Endothelial cell of umbilical vein (primary cell): ENCODE data around the gene PIEZO2. TPM values are rescaled to one million over a fixed set of nuclear protein-coding genes. Genes with fewer than 3 reads are reported as not detected.

Experiments
- BruUV-seq: library from RNA; stranded (reverse); fragments of 400-500 nt; replicated peaks from 2 replicates; lab custom pipeline; 2021; lab: Mats Ljungman, UMichigan
- CTCF ChIA-PET: fragments of 300-600, 350-600 bp; sonication (Branson Sonifier 250); formaldehyde crosslinking; loops from one replicate; lab custom pipeline; 2021; ENCODE audit warnings: antibody characterized with exemption, inconsistent platforms; lab: Charles Lee
- POLR2A ChIA-PET: fragments of 300-600, 350-600 bp; sonication (Branson Sonifier 250); formaldehyde crosslinking; loops from one replicate; lab custom pipeline; 2021; ENCODE audit warnings: antibody characterized with exemption, inconsistent platforms; lab: Charles Lee
- DNase-seq: peaks from one replicate; pipeline ENCODE4 v3.0.0-alpha.2; 2011; ENCODE audit warnings: low read depth, low spot score
- FAIRE-seq: peaks from 2 replicates; lab custom pipeline; 2011; peaks lifted over from hg19 to GRCh38; lab: Jason Lieb, UNC
- H2AFZ ChIP-seq: 2 replicates; pipeline ENCODE4 v1.6.0; 2012; ENCODE audit warnings: low read depth, low read length, control low read depth, inconsistent platforms
- H3K27ac ChIP-seq: 2 replicates; pipeline ENCODE4 v1.5.1; 2011; ENCODE audit warnings: low read depth, mild to moderate bottlenecking, control low read depth, low read length, moderate library complexity; ENCODE audit not compliant: insufficient read depth
- H3K27me3 ChIP-seq, 2 experiments: 2 replicates each; pipeline versions ENCODE4 v1.6.0 to v1.6.1; 2011; ENCODE audit warnings: low read length in 2 of 2, mixed read lengths in 1 of 2; ENCODE audit not compliant: control insufficient read depth in 2 of 2, insufficient read depth in 2 of 2
- H3K36me3 ChIP-seq, 2 experiments: 2 replicates in 1 of 2; 3 replicates in 1 of 2; pipeline ENCODE4 v1.5.1; 2011; ENCODE audit warnings: low read length in 2 of 2, mild to moderate bottlenecking in 1 of 2, moderate library complexity in 1 of 2; ENCODE audit not compliant: control insufficient read depth in 2 of 2, insufficient read depth in 2 of 2; ENCODE audit errors: extremely low read depth in 1 of 2
- H3K4me1 ChIP-seq: 3 replicates; pipeline ENCODE4 v1.5.1; 2011; ENCODE audit warnings: mild to moderate bottlenecking, low read length; ENCODE audit not compliant: control insufficient read depth, insufficient read depth; ENCODE audit errors: extremely low read depth
- H3K4me2 ChIP-seq: 2 replicates; pipeline ENCODE4 v1.6.1; 2011; ENCODE audit warnings: low read length, control low read depth, mixed read lengths; ENCODE audit not compliant: insufficient read depth
- H3K4me3 ChIP-seq, 3 experiments: fragments of 200-600 bp in 1 of 3; sonication (generic), shearing (Covaris generic) in 1 of 3; replicated peaks in 1 of 3; 2 replicates each; pipeline ENCODE4 v1.5.1; 2011 to 2016; ENCODE audit warnings: control low read depth in 3 of 3, low read length in 3 of 3, mild to moderate bottlenecking in 2 of 3, inconsistent platforms in 1 of 3, low read depth in 1 of 3, moderate library complexity in 1 of 3; ENCODE audit not compliant: insufficient read depth in 1 of 3
- H3K79me2 ChIP-seq: 2 replicates; pipeline ENCODE4 v1.6.0; 2012; ENCODE audit warnings: low read length, inconsistent platforms; ENCODE audit not compliant: control insufficient read depth, insufficient read depth
- H3K9ac ChIP-seq: replicated peaks from 2 replicates; pipeline ENCODE3; 2011; ENCODE audit warnings: low read length, control low read depth; ENCODE audit not compliant: insufficient read depth; ENCODE audit errors: extremely low read depth
- H3K9me1 ChIP-seq: replicated peaks from 3 replicates; pipeline ENCODE4 v1.6.0; 2011; ENCODE audit warnings: mild to moderate bottlenecking, low read length; ENCODE audit not compliant: control insufficient read depth, insufficient read depth; ENCODE audit errors: extremely low read depth
- H3K9me3 ChIP-seq: replicated peaks from 2 replicates; pipeline ENCODE4 v1.5.1; 2012; ENCODE audit warnings: low read length, inconsistent platforms; ENCODE audit not compliant: control insufficient read depth, insufficient read depth
- H4K20me1 ChIP-seq: replicated peaks from 2 replicates; pipeline ENCODE3; 2011; ENCODE audit warnings: mild to moderate bottlenecking, low read length; ENCODE audit not compliant: control insufficient read depth, insufficient read depth; ENCODE audit errors: extremely low read depth
- EZH2 ChIP-seq: IDR thresholded peaks from 2 replicates; pipeline ENCODE4 v1.6.1; 2012; ENCODE audit warnings: borderline replicate concordance, low read depth, mild to moderate bottlenecking, moderate library complexity, low read length, inconsistent platforms; ENCODE audit not compliant: severe bottlenecking
- FOS ChIP-seq: IDR thresholded peaks from 2 replicates; pipeline ENCODE4 v1.6.1; 2011; ENCODE audit warnings: mild to moderate bottlenecking, low read length, moderate library complexity, borderline replicate concordance; ENCODE audit not compliant: insufficient read depth
- GATA2 ChIP-seq: IDR thresholded peaks from 2 replicates; pipeline ENCODE4 v1.7.0; 2011; ENCODE audit warnings: low read depth, mild to moderate bottlenecking, moderate library complexity, mixed read lengths, low read length; ENCODE audit not compliant: insufficient read length, insufficient read depth
- JUN ChIP-seq: IDR thresholded peaks from 2 replicates; pipeline ENCODE4 v1.6.1; 2011; ENCODE audit warnings: borderline replicate concordance, low read depth; ENCODE audit not compliant: insufficient read length, insufficient read depth
- MYC ChIP-seq: IDR thresholded peaks from one replicate; pipeline ENCODE4 v1.6.1; 2011; ENCODE audit warnings: mild to moderate bottlenecking, low read depth, low read length
- POLR2A ChIP-seq: IDR thresholded peaks from 2 replicates; pipeline ENCODE4 v1.6.1; 2012; ENCODE audit warnings: low read depth, mild to moderate bottlenecking, control low read depth, low read length
- POLR2AphosphoS5 ChIP-seq: IDR thresholded peaks from 2 replicates; pipeline ENCODE4 v1.6.1; 2012; ENCODE audit warnings: low read depth, mild to moderate bottlenecking, control low read depth, low read length, moderate library complexity; ENCODE audit not compliant: insufficient read depth
- dilution Hi-C: fragments of 300-500 bp; cut with MboI; formaldehyde crosslinking; loops from one replicate; pipeline ENCODE4 v1.15.0; 2019; ENCODE audit warnings: low sequenced_read_pairs; ENCODE audit not compliant: extremely low pct_ligation_motif_present
- intact Hi-C: fragments of 100-400 bp; cut with micrococcal nuclease; formaldehyde crosslinking; loops from one replicate; pipeline ENCODE4 v1.10.0; 2022
- polyA plus RNA-seq, 4 experiments: library from polyadenylated mRNA; depleted of rRNA in 3 of 4; stranded (reverse) in 3 of 4; unstranded in 1 of 4; fragments of >200 nt; gene quantifications; 2 replicates each; pipeline versions ENCODE4 v1.2.1 to v1.2.3, GENCODE V29; 2011 to 2012; ENCODE audit warnings: missing spikeins in 1 of 4
- total RNA-seq: library from RNA; stranded (reverse); gene quantifications from 2 replicates; pipeline ENCODE4 v1.2.3, GENCODE V29; 2021
- TF ChIP-seq, protein P1 (sequence below): IDR thresholded peaks from 2 replicates; pipeline ENCODE4 v1.6.1; 2011; ENCODE audit not compliant: insufficient read depth, insufficient read length
- TF ChIP-seq, protein P2 (sequence below), 2 donors: IDR thresholded peaks; 1 replicate in 1 of 2; 2 replicates in 1 of 2; pipeline ENCODE4 v1.5.1; 2011; ENCODE audit warnings: low read length in 2 of 2, mild to moderate bottlenecking in 2 of 2, moderate library complexity in 2 of 2, control low read depth in 1 of 2, inconsistent platforms in 1 of 2, low read depth in 1 of 2; ENCODE audit not compliant: insufficient read depth in 1 of 2; ENCODE audit errors: extremely low read depth in 1 of 2

PIEZO2 gene
- total and polyA plus RNA-seq, 2 donors (not counting 3 experiments of a cell fraction or from before 2014, with no cell fraction given) = 1.7 to 11.2 TPM

DNA sequence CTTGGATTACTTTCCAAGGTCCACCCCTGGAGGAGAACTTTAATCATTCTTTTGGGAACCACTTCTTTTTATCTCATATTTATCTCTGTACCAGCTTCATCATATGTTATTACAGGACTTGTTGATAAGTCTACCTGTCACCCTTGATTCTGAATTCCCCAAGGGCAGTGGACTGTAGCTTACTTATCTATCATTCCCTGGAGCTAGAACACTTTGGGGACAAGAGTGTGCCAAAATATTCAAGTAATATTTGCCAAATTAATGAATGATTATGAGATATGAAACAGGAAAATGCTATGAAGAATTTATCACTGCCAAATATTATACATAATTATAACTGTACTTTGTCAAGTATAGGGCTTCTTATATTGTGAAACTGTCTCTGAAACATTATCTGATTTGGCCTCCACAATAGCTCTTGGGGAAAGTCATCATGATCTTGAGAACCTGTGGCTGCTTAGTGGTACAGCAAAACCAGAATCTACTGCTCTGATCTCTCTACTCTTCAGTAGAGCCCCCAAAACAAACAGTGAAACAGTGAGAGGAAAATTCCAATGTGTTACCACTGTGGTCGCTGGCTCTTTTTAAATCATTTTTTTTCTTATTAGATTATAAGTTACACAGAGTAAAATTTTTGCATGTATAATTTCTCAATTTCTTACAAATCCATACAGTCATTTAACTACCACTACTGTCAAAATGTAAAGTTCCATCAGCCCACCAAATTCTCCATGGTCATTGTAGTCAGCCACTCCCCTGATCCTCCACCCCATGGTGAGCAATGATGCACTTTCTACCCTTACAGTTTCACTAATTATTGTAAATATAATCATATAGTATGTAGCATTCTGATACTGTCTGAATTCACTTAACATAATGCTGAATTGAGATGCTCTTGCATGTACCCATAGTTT, 197.5 kb downstream of the PIEZO2 start:
- Histone ChIP-seq H3K27me3 (no peaks in the 10 kb centered on the region), H3K9ac (no peak overlapping the region), H3K36me3 (no peaks in the 10 kb centered on the region), H4K20me1 (no peaks in the 10 kb centered on the region), H3K79me2 (no peaks in the 10 kb centered on the region), H3K27ac (no peak overlapping the region), H3K9me1 (no peaks in the 10 kb centered on the region), H3K9me3 (no peaks in the 10 kb centered on the region), H3K4me3 (no peak overlapping the region), H3K4me1 (no peaks in the 10 kb centered on the region), H3K4me2 (no peak overlapping the region), H2AFZ (no peak overlapping the region)
- FAIRE-seq = no peak
- TF ChIP-seq, protein P1, sequence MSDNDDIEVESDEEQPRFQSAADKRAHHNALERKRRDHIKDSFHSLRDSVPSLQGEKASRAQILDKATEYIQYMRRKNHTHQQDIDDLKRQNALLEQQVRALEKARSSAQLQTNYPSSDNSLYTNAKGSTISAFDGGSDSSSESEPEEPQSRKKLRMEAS = no peak
- TF ChIP-seq MYC (no peak), POLR2AphosphoS5 (no peak), GATA2 (no peak), EZH2 (no peak), FOS (no peak), JUN (no peak), POLR2A (no peak)
- TF ChIP-seq, protein P2, sequence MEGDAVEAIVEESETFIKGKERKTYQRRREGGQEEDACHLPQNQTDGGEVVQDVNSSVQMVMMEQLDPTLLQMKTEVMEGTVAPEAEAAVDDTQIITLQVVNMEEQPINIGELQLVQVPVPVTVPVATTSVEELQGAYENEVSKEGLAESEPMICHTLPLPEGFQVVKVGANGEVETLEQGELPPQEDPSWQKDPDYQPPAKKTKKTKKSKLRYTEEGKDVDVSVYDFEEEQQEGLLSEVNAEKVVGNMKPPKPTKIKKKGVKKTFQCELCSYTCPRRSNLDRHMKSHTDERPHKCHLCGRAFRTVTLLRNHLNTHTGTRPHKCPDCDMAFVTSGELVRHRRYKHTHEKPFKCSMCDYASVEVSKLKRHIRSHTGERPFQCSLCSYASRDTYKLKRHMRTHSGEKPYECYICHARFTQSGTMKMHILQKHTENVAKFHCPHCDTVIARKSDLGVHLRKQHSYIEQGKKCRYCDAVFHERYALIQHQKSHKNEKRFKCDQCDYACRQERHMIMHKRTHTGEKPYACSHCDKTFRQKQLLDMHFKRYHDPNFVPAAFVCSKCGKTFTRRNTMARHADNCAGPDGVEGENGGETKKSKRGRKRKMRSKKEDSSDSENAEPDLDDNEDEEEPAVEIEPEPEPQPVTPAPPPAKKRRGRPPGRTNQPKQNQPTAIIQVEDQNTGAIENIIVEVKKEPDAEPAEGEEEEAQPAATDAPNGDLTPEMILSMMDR (IDR thresholded peaks at IDR 0.05; ENCODE audit: extremely low read depth in 1 of 2, insufficient read depth in 1 of 2, low read depth in 1 of 2, low read length in 2 of 2) = no peak
- no peak for DNase-seq
- POLR2A ChIA-PET = no interaction called here
- intact Hi-C loops = no loop called here
- BruUV-seq = no TSS peak
- CTCF ChIA-PET = interaction anchor here (0.5 kb wide), 1 partner anchor 308 kb away, joined by 3 read pairs; no protein-coding TSS in a partner anchor
- dilution Hi-C loops = no loop called here
